Skeletal muscle tissue (tissue), 4 donors: ENCODE results near the gene KIFC1. TPM values are rescaled to one million over a fixed set of nuclear protein-coding genes. Genes with fewer than 3 reads are reported as not detected.

ENCODE experiments used
- H3K27ac ChIP-seq: one replicate; pipeline ENCODE4 v1.7.0; 2013; ENCODE audit warnings: mild to moderate bottlenecking, low read depth, low read length, inconsistent platforms
- H3K27me3 ChIP-seq, 3 donors: one replicate each; pipeline ENCODE4 v1.7.0; 2013; ENCODE audit warnings: low read length in 3 of 3; ENCODE audit not compliant: control insufficient read depth in 3 of 3, insufficient read depth in 3 of 3
- H3K36me3 ChIP-seq, 3 donors: one replicate each; pipeline ENCODE4 v1.7.0; 2013; ENCODE audit warnings: low read length in 3 of 3; ENCODE audit not compliant: control insufficient read depth in 3 of 3, insufficient read depth in 3 of 3
- H3K4me1 ChIP-seq, 3 donors: one replicate each; pipeline ENCODE4 v1.7.0; 2013; ENCODE audit warnings: low read length in 3 of 3, mild to moderate bottlenecking in 3 of 3; ENCODE audit not compliant: control insufficient read depth in 3 of 3, insufficient read depth in 3 of 3
- H3K4me3 ChIP-seq, 3 donors: one replicate each; pipeline ENCODE4 v1.7.0; 2013; ENCODE audit warnings: low read length in 3 of 3
- H3K9ac ChIP-seq, 3 donors: one replicate each; pipeline ENCODE4 v1.7.0; 2013; ENCODE audit warnings: low read length in 3 of 3, mild to moderate bottlenecking in 3 of 3, moderate library complexity in 2 of 3, low read depth in 1 of 3
- H3K9me3 ChIP-seq, 3 donors: one replicate each; pipeline ENCODE4 v1.7.0; 2013; ENCODE audit warnings: low read length in 3 of 3; ENCODE audit not compliant: control insufficient read depth in 3 of 3
- total RNA-seq: library from RNA; depleted of rRNA; stranded (reverse); fragments of >200 nt; gene quantifications from one replicate; pipeline ENCODE4 v1.2.3, GENCODE V29; 2014
- donor health status: Osteomylitis.

KIFC1 gene
- total RNA-seq, 1 donor from 2014 or later, result 12.0 TPM

DNA sequence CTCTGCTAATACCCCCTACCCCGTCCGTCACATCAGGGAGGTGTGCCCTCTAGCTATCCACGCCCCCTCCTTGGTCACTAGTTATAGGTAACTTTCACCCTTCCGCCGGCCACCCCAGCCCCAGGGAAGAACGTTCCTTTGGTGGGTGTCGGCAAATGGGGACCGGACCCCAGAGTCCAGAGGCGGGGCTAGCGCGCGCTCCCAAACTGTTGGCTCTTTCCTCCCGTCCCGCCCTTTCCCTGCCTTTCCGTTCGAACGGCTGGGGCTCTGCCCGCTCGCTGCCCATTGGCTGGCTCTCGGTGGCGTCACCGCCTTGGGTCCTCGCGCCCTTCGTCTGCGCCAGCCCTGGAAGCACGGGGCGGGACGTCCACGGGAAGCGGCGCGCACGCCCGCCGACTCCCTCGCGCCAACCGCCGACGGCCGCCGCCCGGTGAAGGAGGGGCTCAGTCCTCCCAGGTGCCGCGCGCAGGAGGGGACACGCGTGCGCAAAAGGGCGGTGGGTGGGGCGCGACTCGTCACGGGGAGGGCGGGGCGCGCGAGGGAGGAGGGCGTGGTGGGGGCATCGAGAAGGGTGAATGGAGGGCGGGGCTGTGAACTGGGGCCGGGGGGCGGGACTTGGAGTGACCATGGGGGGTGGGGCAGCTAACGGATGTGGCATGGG is 18.6 kb downstream of the KIFC1 start:
- Histone ChIP-seq H3K9ac (peak overlapping the region; percentile 63 to 87 (median 82)), H3K4me3 (peak overlapping the region; percentile 67 to 87 (median 84)), H3K36me3 (peaks cover 26 to 29% (median 28%) of the 10 kb centered on the region in 3 donors), H3K27ac (peak overlapping the region; percentile 94), H3K9me3 (no peaks in the 10 kb centered on the region), H3K4me1 (peaks cover 14 to 28% (median 18%) of the 10 kb centered on the region in 3 donors), H3K27me3 (no peaks in the 10 kb centered on the region)

- H3K27me3 ChIP-seq, result no peaks in the 10 kb centered on the region
- H3K36me3 ChIP-seq, result peaks cover 32 to 37% (median 36%) of the 10 kb centered on the region in 3 donors
- H3K4me1 ChIP-seq, result peaks cover 17 to 35% (median 22%) of the 10 kb centered on the region in 3 donors
- H3K27ac ChIP-seq, result peak within 1 kb of the TSS; percentile 94
- peak within 1 kb of the TSS; percentile 82 to 88 (median 84) for H3K9ac ChIP-seq
- peak within 1 kb of the TSS; percentile 84 to 89 (median 87) for H3K4me3 ChIP-seq
- H3K9me3 ChIP-seq, result no peaks in the 10 kb centered on the region
Observed at GRCh38 chr6:33410711-33411631, 19.3 kb downstream of the KIFC1 start, which contains the start of gene PHF1. PHF1 (plus strand) TSS chr6:33411014; CDS start chr6:33412264, 1,250 bp downstream.

- no peaks in the 10 kb centered on the region for H3K27me3 ChIP-seq
- H3K9ac ChIP-seq, result peak overlapping the region; percentile 78 to 88 (median 84)
- H3K4me1 ChIP-seq, result peaks cover 22 to 39% (median 27%) of the 10 kb centered on the region in 3 donors
- peak overlapping the region; percentile 94 for H3K27ac ChIP-seq
- H3K4me3 ChIP-seq, result peak overlapping the region; percentile 76 to 89 (median 82)
- H3K9me3 ChIP-seq, result no peaks in the 10 kb centered on the region
- H3K36me3 ChIP-seq, result peaks cover 36 to 42% (median 41%) of the 10 kb centered on the region in 3 donors
Observed at GRCh38 chr6:33411632-33412005, 20.0 kb downstream of the KIFC1 start.

GRCh38 chr6:33412140-33413009 is 20.8 kb downstream of the KIFC1 start:
- H3K4me1 ChIP-seq, result peaks cover 29 to 47% (median 34%) of the 10 kb centered on the region in 3 donors
- H3K27ac ChIP-seq, result peak overlapping the region; percentile 94
- no peaks in the 10 kb centered on the region for H3K27me3 ChIP-seq
- peak overlapping the region in 1 of 3 donors; percentile 78 for H3K9ac ChIP-seq
- peaks cover 39 to 45% (median 41%) of the 10 kb centered on the region in 3 donors for H3K36me3 ChIP-seq
- no peaks in the 10 kb centered on the region for H3K9me3 ChIP-seq
- peak overlapping the region in 2 of 3 donors; percentile 1 to 38 for H3K4me3 ChIP-seq

GRCh38 chr6:33413241-33414120 is 21.9 kb downstream of the KIFC1 start:
- Histone ChIP-seq H3K4me1 (peaks cover 35 to 54% (median 42%) of the 10 kb centered on the region in 3 donors), H3K27me3 (no peaks in the 10 kb centered on the region), H3K9ac (no peak overlapping the region), H3K36me3 (peaks cover 39 to 45% (median 41%) of the 10 kb centered on the region in 3 donors), H3K4me3 (no peak overlapping the region), H3K9me3 (no peaks in the 10 kb centered on the region), H3K27ac (no peak overlapping the region)

- Histone ChIP-seq H3K36me3 (peaks cover 39 to 45% (median 41%) of the 10 kb centered on the region in 3 donors), H3K9me3 (no peaks in the 10 kb centered on the region), H3K4me3 (no peak overlapping the region), H3K27ac (no peak overlapping the region), H3K27me3 (no peaks in the 10 kb centered on the region), H3K9ac (no peak overlapping the region), H3K4me1 (peaks cover 37 to 56% (median 48%) of the 10 kb centered on the region in 3 donors)
Observed at GRCh38 chr6:33414592-33415271, 23.1 kb downstream of the KIFC1 start.

GRCh38 chr6:33415831-33416230 is 24.2 kb downstream of the KIFC1 start:
- Histone ChIP-seq H3K4me3 (no peak overlapping the region), H3K27ac (no peak overlapping the region), H3K36me3 (peaks cover 39 to 45% (median 41%) of the 10 kb centered on the region in 3 donors), H3K4me1 (peaks cover 35 to 53% (median 46%) of the 10 kb centered on the region in 3 donors), H3K27me3 (no peaks in the 10 kb centered on the region), H3K9me3 (no peaks in the 10 kb centered on the region), H3K9ac (no peak overlapping the region)

- Histone ChIP-seq H3K9ac (peak overlapping the region in 2 of 3 donors; percentile 44 to 84), H3K27ac (peak overlapping the region; percentile 17), H3K4me1 (peaks cover 33 to 49% (median 42%) of the 10 kb centered on the region in 3 donors)
Observed at GRCh38 chr6:33416386-33417127, 24.9 kb downstream of the KIFC1 start.

More at GRCh38 chr6:33416386-33417127, 24.9 kb downstream of the KIFC1 start:
- Histone ChIP-seq H3K36me3 (peaks cover 39 to 45% (median 41%) of the 10 kb centered on the region in 3 donors), H3K27me3 (no peaks in the 10 kb centered on the region), H3K9me3 (no peaks in the 10 kb centered on the region), H3K4me3 (peak overlapping the region; percentile 89 to 91 (median 90))
